Transverse colon (tissue), 4 donors: ENCODE results near the gene PRPF8.
A peak's percentile ranks its signal among the peaks of the same experiment; 100 is the strongest.

ENCODE experiments used
- EP300 ChIP-seq: sonication (generic); formaldehyde crosslinking; IDR thresholded peaks from one replicate; pipeline ENCODE4 v1.6.1; 2017; ENCODE audit warnings: antibody characterized with exemption, low read depth
- POLR2A ChIP-seq: fragments of 450-650 bp; IDR thresholded peaks from one replicate; pipeline ENCODE4 v1.6.1; 2016; ENCODE audit warnings: antibody characterized with exemption, mild to moderate bottlenecking, moderate library complexity
- POLR2AphosphoS5 ChIP-seq, 3 donors: sonication (generic); formaldehyde crosslinking; IDR thresholded peaks; one replicate each; pipeline ENCODE4 v1.6.1; 2016; ENCODE audit warnings: antibody characterized with exemption in 3 of 3
- TF ChIP-seq, protein P1 (sequence below), 5 experiments: fragments of 200-600 bp in 3 of 5; fragments of 450-650 bp in 2 of 5; sonication (generic) in 3 of 5; IDR thresholded peaks; 1 replicate in 2 of 5; 2 replicates in 3 of 5; pipeline ENCODE4 v1.5.1; 2016 to 2017; ENCODE audit warnings: antibody characterized with exemption in 5 of 5, inconsistent platforms in 3 of 5, mild to moderate bottlenecking in 2 of 5, moderate library complexity in 1 of 5

DNA sequence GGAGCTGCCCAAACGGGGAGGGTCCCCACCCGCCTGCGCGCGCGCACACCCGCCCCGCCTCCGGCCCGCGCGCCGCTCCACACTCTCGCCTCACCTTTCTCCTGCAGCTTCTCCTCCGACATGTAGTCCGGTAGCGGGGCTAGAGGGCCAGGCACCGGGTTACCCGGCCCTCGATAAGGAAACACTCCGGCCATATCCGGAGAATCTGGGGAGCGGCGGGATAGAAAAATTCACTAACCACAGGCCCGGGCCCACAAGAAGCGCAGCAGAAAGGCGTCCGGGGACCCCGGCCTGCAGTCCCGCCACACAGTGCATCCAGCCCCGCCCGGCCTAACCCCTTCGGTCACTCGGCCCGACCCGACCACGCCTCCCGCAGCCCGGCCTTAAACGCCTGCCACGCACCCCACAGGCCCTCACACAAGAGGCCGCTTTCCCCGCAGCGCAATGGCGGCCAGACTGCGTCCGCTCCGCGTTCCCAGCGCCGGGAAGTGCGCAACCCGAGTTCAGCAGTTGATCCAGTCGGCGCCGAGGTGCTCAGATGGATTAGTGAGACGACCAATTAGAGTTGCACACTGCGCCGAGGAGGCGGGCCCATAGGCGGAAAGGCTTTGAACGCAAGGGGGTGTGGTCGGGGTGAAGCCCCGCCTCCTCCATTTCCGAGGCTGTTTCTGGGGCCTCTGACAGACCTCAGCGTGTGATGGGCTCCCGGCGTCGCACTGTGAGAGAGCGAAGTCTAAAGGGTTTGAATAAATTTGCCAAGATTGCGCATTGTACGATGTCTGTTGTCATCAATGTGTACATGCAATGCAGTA, at the start of gene PRPF8:
- TF ChIP-seq POLR2A (peak; percentile 96), POLR2AphosphoS5 (IDR thresholded peaks at IDR 0.05) (peak; percentile 98 to 99 (median 99)), EP300 (no peak)
- TF ChIP-seq, protein P1, sequence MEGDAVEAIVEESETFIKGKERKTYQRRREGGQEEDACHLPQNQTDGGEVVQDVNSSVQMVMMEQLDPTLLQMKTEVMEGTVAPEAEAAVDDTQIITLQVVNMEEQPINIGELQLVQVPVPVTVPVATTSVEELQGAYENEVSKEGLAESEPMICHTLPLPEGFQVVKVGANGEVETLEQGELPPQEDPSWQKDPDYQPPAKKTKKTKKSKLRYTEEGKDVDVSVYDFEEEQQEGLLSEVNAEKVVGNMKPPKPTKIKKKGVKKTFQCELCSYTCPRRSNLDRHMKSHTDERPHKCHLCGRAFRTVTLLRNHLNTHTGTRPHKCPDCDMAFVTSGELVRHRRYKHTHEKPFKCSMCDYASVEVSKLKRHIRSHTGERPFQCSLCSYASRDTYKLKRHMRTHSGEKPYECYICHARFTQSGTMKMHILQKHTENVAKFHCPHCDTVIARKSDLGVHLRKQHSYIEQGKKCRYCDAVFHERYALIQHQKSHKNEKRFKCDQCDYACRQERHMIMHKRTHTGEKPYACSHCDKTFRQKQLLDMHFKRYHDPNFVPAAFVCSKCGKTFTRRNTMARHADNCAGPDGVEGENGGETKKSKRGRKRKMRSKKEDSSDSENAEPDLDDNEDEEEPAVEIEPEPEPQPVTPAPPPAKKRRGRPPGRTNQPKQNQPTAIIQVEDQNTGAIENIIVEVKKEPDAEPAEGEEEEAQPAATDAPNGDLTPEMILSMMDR (IDR thresholded peaks at IDR 0.05), result peak in 1 of 5 experiments; percentile 12
